GM18868 (cell line): ENCODE data around the gene ACADM.
"Not testable (repeated sequence)": the region's sequence is repeated elsewhere in the genome, so short reads cannot be mapped to it uniquely, and the experiment has no call there.

ENCODE experiments used
- ATAC-seq: cut with Tn5 transposase; IDR thresholded peaks from one replicate; pipeline ENCODE4 v1.9.1; 2021; ENCODE audit warnings: mild to moderate bottlenecking, moderate library complexity; ENCODE audit not compliant: unreplicated experiment

The ACADM gene

DNA sequence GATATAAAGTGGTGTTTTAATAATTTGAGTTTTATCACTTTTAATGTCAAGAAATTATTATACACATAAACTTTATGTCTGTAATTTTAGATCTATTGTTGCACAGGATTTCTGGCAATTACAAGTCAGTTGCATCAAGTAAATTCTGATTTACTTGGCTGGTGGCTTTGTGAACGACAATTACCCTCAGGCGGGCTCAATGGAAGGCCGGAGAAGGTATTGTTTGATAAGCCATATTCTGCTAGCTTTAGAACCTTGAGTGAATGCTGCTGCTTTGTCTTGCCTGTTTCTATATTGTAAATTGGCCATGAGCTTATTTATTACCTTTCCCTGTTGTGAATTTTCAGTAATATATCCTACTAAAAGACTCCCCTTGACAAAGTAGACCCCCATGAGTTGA is 67.6 kb downstream of the ACADM start:
- ATAC-seq, result no peak

DNA sequence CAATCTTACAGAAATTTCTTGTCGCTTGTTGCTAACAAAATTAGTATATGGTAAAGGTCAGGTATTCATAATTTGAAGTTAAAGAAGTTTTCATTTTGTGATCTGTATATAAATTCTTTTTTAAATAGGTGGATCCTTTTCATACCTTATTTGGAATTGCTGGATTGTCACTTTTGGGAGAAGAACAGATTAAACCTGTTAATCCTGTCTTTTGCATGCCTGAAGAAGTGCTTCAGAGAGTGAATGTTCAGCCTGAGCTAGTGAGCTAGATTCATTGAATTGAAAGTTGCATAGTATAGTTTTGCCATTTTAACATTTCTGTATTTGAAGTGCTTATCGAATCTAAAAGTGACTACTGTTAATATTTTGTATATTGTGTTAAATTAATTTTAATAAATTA is 69.9 kb downstream of the ACADM start:
- no peak for ATAC-seq

DNA sequence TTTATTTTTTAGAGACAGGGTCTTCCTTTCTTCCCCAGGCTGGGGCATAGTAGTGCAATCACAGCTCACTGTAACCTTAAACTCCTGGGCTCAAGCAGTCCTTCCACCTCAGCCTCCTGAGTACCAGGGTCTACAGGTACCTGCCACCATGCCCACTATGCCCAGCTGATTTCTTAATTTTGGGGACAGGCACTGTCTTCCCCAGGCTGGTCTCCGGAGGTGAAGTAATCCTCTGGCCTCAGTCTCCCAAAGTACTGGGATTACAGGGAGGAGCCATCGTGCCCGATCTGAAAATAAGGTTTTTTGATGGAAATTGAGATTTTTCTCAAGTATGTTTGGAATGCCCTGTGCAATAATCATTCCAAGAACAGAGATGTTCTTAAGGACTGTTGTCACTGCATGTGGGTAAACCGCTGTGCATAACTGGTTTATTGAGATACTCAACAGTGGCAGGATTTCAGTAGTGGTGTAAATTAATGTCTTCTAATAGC is 71.2 kb downstream of the ACADM start:
- ATAC-seq, result peak; percentile 6

DNA sequence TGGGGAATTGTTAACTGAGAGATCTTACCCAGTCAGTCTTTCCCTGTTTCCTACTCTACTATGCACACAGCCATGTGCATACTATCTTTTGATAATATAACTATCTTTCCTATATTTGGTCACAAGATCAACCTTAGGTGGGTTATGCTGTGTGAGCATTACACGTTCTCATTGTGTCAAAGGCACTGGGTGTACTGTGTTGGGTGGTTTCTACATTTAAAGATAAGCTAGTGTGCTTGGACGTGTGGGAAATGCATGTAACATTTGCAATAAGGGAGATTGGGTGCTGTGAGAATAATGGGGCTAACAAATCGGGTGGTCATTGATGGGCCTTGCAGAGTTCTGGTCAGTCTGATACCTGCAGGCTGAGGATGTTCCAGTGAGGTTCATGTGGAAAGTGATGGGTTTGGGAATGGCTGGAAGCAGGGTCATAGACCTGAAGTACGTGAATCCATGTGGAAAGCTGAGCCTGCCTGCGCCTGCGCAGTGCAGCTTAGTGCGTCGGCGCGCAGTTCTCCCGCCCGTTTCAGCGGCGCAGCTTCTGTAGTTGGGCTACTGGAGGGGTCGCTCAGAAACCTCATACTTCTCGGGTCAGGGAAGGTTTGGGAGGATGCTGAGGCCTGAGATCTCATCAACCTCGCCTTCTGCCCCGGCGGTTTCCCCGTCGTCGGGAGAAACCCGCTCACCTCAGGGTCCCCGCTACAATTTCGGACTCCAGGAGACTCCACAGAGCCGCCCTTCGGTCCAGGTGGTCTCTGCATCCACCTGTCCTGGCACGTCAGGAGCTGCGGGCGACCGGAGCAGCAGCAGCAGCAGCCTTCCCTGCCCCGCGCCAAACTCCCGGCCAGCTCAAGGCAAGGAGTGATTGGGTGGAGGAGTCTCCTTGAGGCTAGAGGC is 72.1 kb downstream of the ACADM start, which contains the start of gene MSH4:
MSH4 (plus strand) TSS at position 507 of the 897 bp plus-strand sequence; CDS start at position 611, 104 bp downstream.
- ATAC-seq, result peak; percentile 31

DNA sequence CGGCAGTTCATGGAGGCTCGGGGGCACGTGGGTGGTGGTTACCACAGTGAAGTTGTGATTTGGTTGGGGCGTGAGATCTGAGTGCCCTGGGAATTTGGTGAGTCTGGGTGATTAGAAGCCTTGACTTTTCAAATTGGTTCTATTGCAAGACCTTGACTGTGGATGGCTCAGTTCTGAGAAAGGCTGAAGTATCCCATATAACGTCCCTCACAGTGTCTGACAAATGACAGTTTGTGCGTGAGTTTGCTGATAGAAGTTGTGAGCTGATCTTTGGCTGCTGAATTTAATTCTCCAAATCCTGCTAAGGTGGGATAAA is 72.7 kb downstream of the ACADM start:
- ATAC-seq, result peak; percentile 8

DNA sequence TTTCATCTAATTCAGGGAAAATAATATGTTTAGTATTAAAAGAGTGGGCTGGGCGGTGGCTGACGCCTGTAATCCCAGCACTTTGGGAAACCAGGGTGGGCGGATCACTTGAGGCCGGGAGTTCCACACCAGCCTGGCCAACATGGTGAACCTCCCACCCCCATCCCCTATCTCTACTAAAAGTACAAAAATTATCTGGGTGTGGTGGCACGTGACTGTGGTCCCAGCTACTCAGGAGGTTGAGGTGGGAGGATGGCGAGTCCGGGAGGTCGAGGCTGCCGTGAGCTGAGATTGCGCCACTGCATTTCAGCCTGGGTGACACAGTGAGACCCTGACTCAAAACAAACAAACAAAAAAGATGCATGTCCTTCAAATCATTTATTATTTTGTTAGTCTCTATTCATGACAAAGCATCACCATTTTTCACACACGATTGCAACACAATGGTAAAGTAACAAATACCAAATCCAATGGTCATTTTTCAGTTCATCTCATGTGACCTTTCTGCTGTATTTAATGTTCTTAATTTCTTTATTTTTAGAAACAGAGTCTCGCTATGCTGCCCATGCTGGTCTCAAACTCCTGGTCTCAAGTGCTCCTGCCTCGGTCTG is 73.2 kb downstream of the ACADM start:
- no peak for ATAC-seq

DNA sequence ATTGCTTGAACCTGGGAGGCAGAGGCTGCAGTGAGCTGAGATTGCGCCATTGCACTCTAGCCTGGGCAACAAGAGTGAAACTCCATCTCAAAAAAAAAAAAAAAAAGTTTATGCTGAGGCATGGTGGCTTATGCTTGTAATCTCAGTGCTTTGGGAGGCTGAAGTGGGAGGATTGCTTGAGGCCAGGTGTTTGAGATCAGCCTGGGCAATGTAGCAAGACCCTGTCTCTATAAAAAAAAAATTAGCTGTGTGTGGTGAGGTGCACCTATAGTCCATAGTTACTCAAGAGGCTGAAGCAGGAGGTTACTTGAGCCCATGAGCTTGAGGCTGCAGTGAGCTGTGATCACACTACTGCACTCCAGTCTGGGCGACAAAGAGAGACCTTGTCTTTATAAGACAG is 77.0 kb downstream of the ACADM start:
- not testable (repeated sequence) for ATAC-seq

DNA sequence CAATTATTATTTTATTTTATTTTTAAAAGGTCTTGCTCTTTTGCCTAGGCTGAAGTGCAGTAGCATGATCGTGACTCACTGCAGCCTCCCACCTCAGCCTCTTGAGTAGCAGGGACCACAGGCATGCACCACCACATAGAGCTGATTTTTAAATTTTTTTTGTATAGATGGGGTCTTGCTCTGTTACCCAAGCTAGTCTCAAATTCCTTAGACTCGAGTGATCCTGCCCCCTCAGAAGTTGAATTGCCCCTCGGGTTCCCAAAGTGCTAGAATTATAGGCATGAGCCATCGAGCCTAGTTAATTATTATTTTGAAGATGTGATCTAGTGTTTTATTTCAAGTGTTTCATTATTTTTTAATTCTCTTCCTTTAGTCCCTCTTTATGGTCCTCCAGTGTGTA is 84.4 kb downstream of the ACADM start:
- no peak for ATAC-seq

DNA sequence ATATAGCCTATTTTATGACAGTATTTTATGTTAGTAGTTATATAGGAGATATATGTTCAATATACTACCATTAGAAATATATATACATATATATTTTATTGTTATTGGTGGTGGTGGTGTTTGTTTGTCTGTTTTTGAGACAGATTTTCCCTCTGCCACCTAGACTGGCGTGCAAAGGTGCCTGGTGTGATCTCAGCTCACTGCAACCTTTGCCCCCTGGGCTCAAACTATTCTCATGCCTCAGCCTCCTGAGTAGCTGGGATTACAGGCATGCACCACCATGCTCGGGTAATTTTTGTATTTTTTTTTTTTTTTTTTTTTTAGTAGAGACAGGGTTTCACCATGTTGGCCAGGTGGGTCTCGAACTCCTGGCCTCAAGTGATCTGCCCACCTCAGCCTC is 85.6 kb downstream of the ACADM start:
- ATAC-seq, result not testable (repeated sequence)

DNA sequence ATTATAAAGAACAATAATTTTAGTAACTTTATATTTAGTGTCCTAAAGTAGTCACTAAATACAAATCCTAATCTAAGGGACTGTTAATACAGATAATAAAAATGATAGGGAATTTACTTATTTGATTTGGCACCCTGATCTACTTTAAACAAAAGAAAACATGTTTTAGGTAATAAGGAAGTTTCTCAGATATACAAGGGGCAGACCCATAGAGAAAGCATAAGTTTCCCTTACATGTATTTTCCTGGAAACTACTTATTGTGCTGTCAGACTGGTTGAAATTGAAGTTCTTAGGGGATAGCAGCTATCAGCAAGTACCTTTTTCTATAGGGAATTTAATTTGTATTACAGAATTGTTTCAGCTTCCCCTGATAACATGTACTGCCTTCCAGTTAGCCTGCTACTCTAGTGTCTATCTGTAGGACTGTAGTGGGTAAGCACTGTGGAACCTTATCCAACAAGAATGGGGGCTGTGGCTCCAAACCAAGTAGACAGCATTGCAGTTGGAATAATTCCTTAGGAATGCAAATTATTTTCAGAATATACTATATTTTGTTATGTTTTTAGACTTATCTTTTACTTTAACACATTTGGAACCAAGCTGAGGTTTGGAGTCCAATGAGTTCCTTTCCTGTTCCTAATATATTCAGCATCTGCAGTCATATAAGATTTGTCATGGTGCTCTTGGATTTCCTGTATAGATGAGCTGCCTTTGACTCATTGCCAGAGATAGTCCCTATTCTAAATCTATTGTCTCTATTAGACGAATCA is 86.9 kb downstream of the ACADM start:
- no peak for ATAC-seq

DNA sequence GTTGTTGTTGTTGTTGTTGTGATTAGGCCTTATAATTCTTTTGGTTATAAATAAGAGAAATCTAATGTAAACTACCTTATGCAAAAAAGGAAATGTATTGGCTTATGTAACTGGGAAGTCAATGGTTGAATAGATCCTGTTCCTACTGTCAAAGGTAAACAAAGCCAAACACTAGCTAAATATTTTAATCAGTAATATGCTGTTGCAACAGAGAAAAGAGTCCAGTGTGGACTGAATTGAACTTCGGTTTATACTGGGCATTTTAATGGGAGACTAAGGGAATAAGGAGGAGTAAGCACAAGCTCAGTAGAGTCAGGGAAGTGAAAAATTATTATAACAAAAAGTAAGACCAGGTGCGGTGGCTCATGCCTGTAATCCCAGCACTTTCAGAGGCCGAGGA is 87.6 kb downstream of the ACADM start:
- ATAC-seq, result no peak
